H1 (cell line): ENCODE results near the gene CAPZB. TPM values are rescaled to one million over a fixed set of nuclear protein-coding genes. Genes with fewer than 3 reads are reported as not detected.

Source experiments
- CTCF ChIA-PET: fragments of 300-600 bp; sonication (Branson Sonifier 250); formaldehyde crosslinking; loops from one replicate; lab custom pipeline; 2021; ENCODE audit not compliant: partially characterized antibody; lab: Charles Lee
- POLR2A ChIA-PET: fragments of 300-600 bp; sonication (Branson Sonifier 250); formaldehyde crosslinking; loops from one replicate; lab custom pipeline; 2021; ENCODE audit warnings: inconsistent platforms; ENCODE audit not compliant: partially characterized antibody; lab: Charles Lee
- DNase-seq, 2 experiments: peaks; one replicate each; pipeline versions ENCODE4 v3.0.0 to v3.0.0-alpha.2; 2010 to 2022; ENCODE audit warnings: low spot score in 2 of 2, low read depth in 1 of 2, mixed read lengths in 1 of 2
- FAIRE-seq: peaks from 2 replicates; lab custom pipeline; 2011; peaks lifted over from hg19 to GRCh38; lab: Jason Lieb, UNC
- H2AFZ ChIP-seq: 2 replicates; pipeline ENCODE4 v1.8.1; 2012; ENCODE audit warnings: low read length, inconsistent platforms
- H2AK5ac ChIP-seq: 2 replicates; pipeline ENCODE4 v1.6.1; 2013; ENCODE audit warnings: low read depth, low read length
- H2BK120ac ChIP-seq: replicated peaks from 2 replicates; pipeline ENCODE3; 2013; ENCODE audit warnings: low read depth, low read length, inconsistent platforms
- H2BK12ac ChIP-seq: 2 replicates; pipeline ENCODE4 v1.6.1; 2013; ENCODE audit warnings: low read depth, low read length
- H2BK15ac ChIP-seq: 2 replicates; pipeline ENCODE4 v1.6.1; 2013; ENCODE audit warnings: low read length
- H2BK20ac ChIP-seq: 2 replicates; pipeline ENCODE4 v1.6.1; 2013; ENCODE audit warnings: low read length
- H2BK5ac ChIP-seq: 2 replicates; pipeline ENCODE4 v1.6.1; 2013; ENCODE audit warnings: low read depth, low read length
- H3K14ac ChIP-seq: 2 replicates; pipeline ENCODE4 v1.6.1; 2013; ENCODE audit warnings: inconsistent platforms; ENCODE audit not compliant: insufficient read length
- H3K18ac ChIP-seq: 2 replicates; pipeline ENCODE4 v1.6.1; 2013; ENCODE audit warnings: low read length; ENCODE audit errors: extremely low read depth
- H3K23ac ChIP-seq: 2 replicates; pipeline ENCODE4 v1.6.1; 2013; ENCODE audit warnings: inconsistent platforms; ENCODE audit not compliant: insufficient read length
- H3K23me2 ChIP-seq: 2 replicates; pipeline ENCODE4 v1.6.1; 2013; ENCODE audit warnings: low read depth, low read length
- H3K27ac ChIP-seq: 2 replicates; pipeline ENCODE4 v1.6.1; 2011; ENCODE audit warnings: low read depth, low read length, inconsistent platforms
- H3K27me3 ChIP-seq, 4 experiments: replicated peaks in 1 of 4; 1 replicate in 1 of 4; 2 replicates in 3 of 4; pipeline versions ENCODE4 v1.6.1 to v1.8.1; 2011 to 2013; ENCODE audit warnings: low read length in 3 of 4, mild to moderate bottlenecking in 3 of 4, inconsistent platforms in 2 of 4, mixed read lengths in 2 of 4, moderate library complexity in 1 of 4; ENCODE audit not compliant: control insufficient read depth in 3 of 4, insufficient read depth in 3 of 4; ENCODE audit errors: extremely low read depth in 1 of 4
- H3K36me3 ChIP-seq, 4 experiments: 2 replicates each; pipeline versions ENCODE4 v1.6.1 to v1.8.1; 2011 to 2013; ENCODE audit warnings: mild to moderate bottlenecking in 4 of 4, low read length in 3 of 4, moderate library complexity in 2 of 4, control low read depth in 1 of 4, inconsistent platforms in 1 of 4; ENCODE audit not compliant: insufficient read depth in 4 of 4, control insufficient read depth in 2 of 4
- H3K4ac ChIP-seq: replicated peaks from 2 replicates; pipeline ENCODE3; 2013; ENCODE audit warnings: low read length, low read depth, mixed read lengths, inconsistent platforms; ENCODE audit not compliant: insufficient read length
- H3K4me1 ChIP-seq, 4 experiments: replicated peaks in 1 of 4; 1 replicate in 1 of 4; 2 replicates in 3 of 4; pipeline versions ENCODE4 v1.6.1 to v1.8.1; 2011 to 2013; ENCODE audit warnings: low read length in 3 of 4, inconsistent platforms in 2 of 4, mixed read lengths in 1 of 4; ENCODE audit not compliant: insufficient read depth in 4 of 4, control insufficient read depth in 3 of 4
- H3K4me2 ChIP-seq, 2 experiments: 2 replicates each; pipeline versions ENCODE4 v1.6.1 to v1.8.1; 2011 to 2013; ENCODE audit warnings: low read depth in 2 of 2, low read length in 2 of 2, control low read depth in 1 of 2, inconsistent platforms in 1 of 2, mild to moderate bottlenecking in 1 of 2; ENCODE audit not compliant: insufficient read depth in 1 of 2
- H3K4me3 ChIP-seq, 4 experiments: fragments of 200-600, 300-600 bp in 1 of 4; sonication (generic), shearing (Covaris generic), sonication (Bioruptor Twin) in 1 of 4; 2 replicates each; pipeline versions ENCODE4 v1.5.1 to v1.8.1; 2011 to 2016; ENCODE audit warnings: low read length in 4 of 4, low read depth in 3 of 4, control low read depth in 2 of 4, inconsistent platforms in 2 of 4, mild to moderate bottlenecking in 2 of 4, mixed read lengths in 1 of 4, moderate library complexity in 1 of 4; ENCODE audit not compliant: insufficient read depth in 2 of 4; ENCODE audit errors: extremely low read depth in 1 of 4
- H3K56ac ChIP-seq: replicated peaks from 2 replicates; pipeline ENCODE3; 2013; ENCODE audit warnings: low read depth, mild to moderate bottlenecking, mixed read lengths, low read length, inconsistent platforms; ENCODE audit not compliant: insufficient read length
- H3K79me1 ChIP-seq: 2 replicates; pipeline ENCODE4 v1.6.1; 2013; ENCODE audit warnings: low read depth, low read length, control low read depth
- H3K79me2 ChIP-seq, 2 experiments: 2 replicates each; pipeline versions ENCODE4 v1.6.1 to v1.8.1; 2012 to 2013; ENCODE audit warnings: low read length in 2 of 2, mild to moderate bottlenecking in 2 of 2, inconsistent platforms in 1 of 2; ENCODE audit not compliant: insufficient read depth in 2 of 2, control insufficient read depth in 1 of 2
- H3K9ac ChIP-seq, 4 experiments: replicated peaks in 1 of 4; 1 replicate in 1 of 4; 2 replicates in 3 of 4; pipeline versions ENCODE4 v1.6.1 to v1.8.1; 2011 to 2013; ENCODE audit warnings: low read depth in 3 of 4, low read length in 3 of 4, control low read depth in 2 of 4, mild to moderate bottlenecking in 2 of 4, moderate library complexity in 2 of 4, inconsistent platforms in 1 of 4; ENCODE audit errors: extremely low read depth in 1 of 4
- H3K9me3 ChIP-seq, 2 experiments: 2 replicates each; pipeline versions ENCODE4 v1.6.1 to v1.8.1; 2012 to 2013; ENCODE audit warnings: mild to moderate bottlenecking in 2 of 2, moderate library complexity in 2 of 2, control low read depth in 1 of 2, inconsistent platforms in 1 of 2, low read depth in 1 of 2, low read length in 1 of 2, mixed read lengths in 1 of 2; ENCODE audit not compliant: insufficient read depth in 2 of 2
- H4K20me1 ChIP-seq, 2 experiments: replicated peaks in 1 of 2; 2 replicates each; pipeline versions ENCODE3 to v1.8.1; 2011 to 2013; ENCODE audit warnings: inconsistent platforms in 2 of 2, low read length in 2 of 2, mild to moderate bottlenecking in 1 of 2; ENCODE audit not compliant: insufficient read depth in 2 of 2, control insufficient read depth in 1 of 2
- H4K5ac ChIP-seq: 2 replicates; pipeline ENCODE4 v1.6.1; 2013; ENCODE audit warnings: low read length, low read depth, mixed read lengths, inconsistent platforms; ENCODE audit not compliant: insufficient read length
- H4K8ac ChIP-seq: 2 replicates; pipeline ENCODE4 v1.8.0; 2013; ENCODE audit warnings: mild to moderate bottlenecking, moderate library complexity, low read length, inconsistent platforms; ENCODE audit not compliant: insufficient read depth; ENCODE audit errors: extremely low read depth
- H4K91ac ChIP-seq: replicated peaks from 2 replicates; pipeline ENCODE3; 2013; ENCODE audit warnings: low read length, mixed read lengths, inconsistent platforms; ENCODE audit not compliant: insufficient read length
- ATF3 ChIP-seq: IDR thresholded peaks from 2 replicates; pipeline ENCODE4 v1.6.1; 2011; ENCODE audit warnings: low read depth, mild to moderate bottlenecking, low read length; ENCODE audit not compliant: insufficient read depth
- JUN ChIP-seq: IDR thresholded peaks from 2 replicates; pipeline ENCODE4 v1.6.1; 2011; ENCODE audit warnings: low read depth, mild to moderate bottlenecking, improper control_type of control experiment, low read length
- KDM1A ChIP-seq: fragments of 200-600, 300-600 bp; sonication (generic); IDR thresholded peaks from 2 replicates; pipeline ENCODE4 v1.7.1; 2016; ENCODE audit warnings: mild to moderate bottlenecking, low read length, borderline replicate concordance
- NANOG ChIP-seq: IDR thresholded peaks from 2 replicates; pipeline ENCODE4 v1.6.1; 2011; ENCODE audit warnings: low read length, low read depth, mild to moderate bottlenecking, inconsistent platforms; ENCODE audit not compliant: insufficient read depth, poor library complexity, severe bottlenecking
- NRF1 ChIP-seq: IDR thresholded peaks from 2 replicates; pipeline ENCODE4 v1.6.1; 2011; ENCODE audit warnings: mild to moderate bottlenecking, low read depth, low read length, improper control_type of control experiment
- RNF2 ChIP-seq: fragments of 200-900, 300-1000 bp; sonication (generic); IDR thresholded peaks from 2 replicates; pipeline ENCODE4 v1.7.1; 2016; ENCODE audit warnings: borderline replicate concordance, low read depth, mild to moderate bottlenecking, antibody characterized with exemption, low read length; ENCODE audit not compliant: poor library complexity, severe bottlenecking; ENCODE audit errors: missing control alignments
- TAF1 ChIP-seq: IDR thresholded peaks from 2 replicates; pipeline ENCODE4 v1.6.1; 2011; ENCODE audit warnings: mild to moderate bottlenecking, low read depth, low read length
- TAF7 ChIP-seq: optimal IDR thresholded peaks from 2 replicates; pipeline ENCODE3; 2011; ENCODE audit warnings: low read depth, mild to moderate bottlenecking, inconsistent platforms, low read length, moderate library complexity, borderline replicate concordance
- TCF12 ChIP-seq: IDR thresholded peaks from 2 replicates; pipeline ENCODE4 v1.6.1; 2011; ENCODE audit warnings: low read depth, mild to moderate bottlenecking, low read length
- USF2 ChIP-seq: IDR thresholded peaks from 2 replicates; pipeline ENCODE4 v1.6.1; 2011; ENCODE audit warnings: low read length, improper control_type of control experiment
- WGBS, 2 experiments: shearing (Covaris generic) in 1 of 2; methylation state at CpG; one replicate each; pipeline versions ENCODE4 v1.1.6 to v1.1.7; 2013 to 2015; ENCODE audit warnings: low lambda C conversion rate in 2 of 2, mixed read lengths in 2 of 2, inconsistent platforms in 1 of 2, low coverage in 1 of 2, missing lambda C conversion rate in 1 of 2; ENCODE audit not compliant: insufficient replicate concordance in 2 of 2, insufficient coverage in 1 of 2, insufficient read length in 1 of 2; ENCODE audit errors: extremely low coverage in 1 of 2, missing lambda C conversion rate in 1 of 2; 5-methylcytosine and 5-hydroxymethylcytosine counted together
- polyA plus RNA-seq, 7 experiments: library from polyadenylated mRNA; depleted of rRNA in 3 of 7; stranded (reverse) in 5 of 7; unstranded in 2 of 7; fragments of >200 nt in 5 of 7; fragments of 200-250 nt in 2 of 7; gene quantifications; 1 replicate in 5 of 7; 2 replicates in 1 of 7; 4 replicates in 1 of 7; pipeline versions ENCODE4 v1.2.1 to v1.2.3, GENCODE V29; 2011 to 2013; ENCODE audit warnings: missing spikeins in 2 of 7, mixed read lengths in 2 of 7
- total RNA-seq: library from RNA; stranded (reverse); fragmentation: NEBNext Ultra II Directional; extraction: Animal tissue kit (Norgen Biotek cat#: 25700); gene quantifications from 2 replicates; pipeline ENCODE4 v1.2.1, GENCODE V29; 2021

The CAPZB gene
- total and polyA plus RNA-seq, 2 of the 8 experiments (the other 6 are each of a cell fraction or from before 2014, with no cell fraction given) = 162 to 371 TPM

DNA sequence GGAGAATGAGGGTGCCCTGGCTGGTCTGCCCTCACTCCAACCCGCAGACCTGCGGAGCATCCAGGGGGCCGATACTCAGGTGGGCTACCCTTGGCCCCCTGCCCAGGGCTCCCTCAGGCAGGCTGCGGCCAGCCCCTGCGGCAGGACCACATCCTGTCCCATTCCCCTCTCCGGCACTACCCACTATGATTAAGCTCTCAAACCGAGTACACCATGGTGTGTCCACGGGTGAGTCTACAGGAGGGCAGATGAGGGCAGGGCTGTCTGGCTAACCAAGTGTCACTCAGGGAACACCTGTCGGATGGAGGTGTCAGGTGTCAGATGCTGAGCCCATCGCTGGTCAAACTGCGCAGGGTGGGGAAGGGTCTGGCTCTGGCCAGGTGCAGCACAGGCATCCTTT is 126.0 kb downstream of the CAPZB start:
- no peak overlapping the region for H2AK5ac ChIP-seq
- H3K27ac ChIP-seq = no peak overlapping the region
- no peak overlapping the region; the same call in 1 of the 2 replicates for H3K18ac ChIP-seq
- no peak overlapping the region for H3K4ac ChIP-seq
- no peak overlapping the region for H2BK120ac ChIP-seq
- no peaks in the 10 kb centered on the region for H3K23me2 ChIP-seq
- no peak overlapping the region for H3K56ac ChIP-seq
- H4K8ac ChIP-seq = no peak overlapping the region; the same call in 1 of the 2 replicates
- POLR2A ChIA-PET = no interaction called here
- H3K79me2 ChIP-seq = peaks cover 0 to 18% of the 10 kb centered on the region in 2 experiments; a peak in 2 of 4 replicates
- no peak for FAIRE-seq
- H4K91ac ChIP-seq = no peak overlapping the region
- no peak overlapping the region for H3K4me2 ChIP-seq
- no peak overlapping the region for H3K23ac ChIP-seq
- no peak overlapping the region for H2BK5ac ChIP-seq
- no peak overlapping the region for H3K4me3 ChIP-seq
- H3K9me3 ChIP-seq = no peaks in the 10 kb centered on the region
- H3K14ac ChIP-seq = no peak overlapping the region
- CTCF ChIA-PET = interaction anchor here (0.7 to 1.9 kb wide), 3 partner anchors 10 to 293 kb away, joined by 3 to 9 read pairs (median 3); no protein-coding TSS in a partner anchor
- WGBS, 2 experiments = 91% methylated on average over 11 of the region's 11 CpGs; no CpG with 5 or more reads in 1 of the 2 experiments
- peaks cover 17 to 18% of the 10 kb centered on the region in 2 experiments for H4K20me1 ChIP-seq
- H2BK15ac ChIP-seq = no peak overlapping the region
- peaks cover 3 to 21% (median 11%) of the 10 kb centered on the region in 4 experiments; a peak in 5 of 8 replicates for H3K36me3 ChIP-seq
- peaks cover 4 to 7% (median 5%) of the 10 kb centered on the region in 4 experiments for H3K4me1 ChIP-seq
- no peak overlapping the region for H4K5ac ChIP-seq
- H3K27me3 ChIP-seq = no peaks in the 10 kb centered on the region
- H2BK12ac ChIP-seq = no peak overlapping the region
- peaks cover 9% of the 10 kb centered on the region for H3K79me1 ChIP-seq
- H2BK20ac ChIP-seq = no peak overlapping the region
- no peak for DNase-seq
- no peak overlapping the region for H2AFZ ChIP-seq
- no peak overlapping the region for H3K9ac ChIP-seq
- TF ChIP-seq ATF3 (no peak), USF2 (no peak), NRF1 (no peak), NANOG (no peak), KDM1A (no peak), JUN (no peak), TAF7 (no peak), TCF12 (no peak), RNF2 (no peak), TAF1 (no peak)
